HG03139 (cell line): ENCODE data around the gene FNDC10.

ENCODE experiments used
- ATAC-seq: cut with Tn5 transposase; IDR thresholded peaks from one replicate; pipeline ENCODE4 v1.9.1; 2021; ENCODE audit not compliant: unreplicated experiment

FNDC10 gene

DNA sequence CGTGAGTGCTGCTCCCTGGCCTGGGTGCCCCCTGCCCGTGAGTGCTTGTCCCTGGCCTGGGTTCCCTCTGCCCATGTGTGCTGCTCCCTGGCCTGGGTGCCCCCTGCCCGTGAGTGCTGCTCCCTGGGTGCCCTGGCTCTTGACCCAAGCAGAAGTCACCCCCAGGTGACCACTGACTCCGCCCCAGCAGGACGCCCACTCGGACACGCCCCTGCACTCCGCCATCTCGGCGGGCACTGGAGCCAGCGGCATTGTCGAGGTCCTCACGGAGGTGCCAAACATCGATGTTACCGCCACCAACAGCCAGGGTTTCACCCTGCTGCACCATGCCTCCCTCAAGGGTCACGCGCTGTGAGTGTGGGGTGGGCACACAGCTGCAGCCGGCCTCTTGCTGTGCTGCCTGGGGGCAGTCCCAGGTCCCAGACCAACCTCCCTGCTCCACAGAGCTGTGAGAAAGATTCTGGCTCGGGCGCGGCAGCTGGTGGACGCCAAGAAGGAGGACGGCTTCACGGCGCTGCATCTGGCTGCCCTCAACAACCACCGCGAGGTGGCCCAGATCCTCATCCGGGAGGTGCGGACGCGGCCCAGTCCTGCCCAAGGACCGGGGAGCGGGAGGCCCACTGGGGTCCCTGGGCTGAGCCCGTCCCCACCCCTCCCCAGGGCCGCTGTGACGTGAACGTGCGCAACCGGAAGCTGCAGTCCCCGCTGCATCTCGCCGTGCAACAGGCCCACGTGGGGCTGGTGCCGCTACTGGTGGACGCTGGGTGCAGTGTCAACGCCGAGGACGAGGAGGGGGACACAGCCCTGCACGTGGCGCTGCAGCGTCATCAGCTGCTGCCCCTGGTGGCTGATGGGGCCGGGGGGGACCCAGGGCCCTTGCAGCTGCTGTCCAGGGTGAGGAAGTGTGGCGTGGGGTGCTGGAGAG lies 28.2 kb upstream of the FNDC10 start:
- ATAC-seq = no peak

DNA sequence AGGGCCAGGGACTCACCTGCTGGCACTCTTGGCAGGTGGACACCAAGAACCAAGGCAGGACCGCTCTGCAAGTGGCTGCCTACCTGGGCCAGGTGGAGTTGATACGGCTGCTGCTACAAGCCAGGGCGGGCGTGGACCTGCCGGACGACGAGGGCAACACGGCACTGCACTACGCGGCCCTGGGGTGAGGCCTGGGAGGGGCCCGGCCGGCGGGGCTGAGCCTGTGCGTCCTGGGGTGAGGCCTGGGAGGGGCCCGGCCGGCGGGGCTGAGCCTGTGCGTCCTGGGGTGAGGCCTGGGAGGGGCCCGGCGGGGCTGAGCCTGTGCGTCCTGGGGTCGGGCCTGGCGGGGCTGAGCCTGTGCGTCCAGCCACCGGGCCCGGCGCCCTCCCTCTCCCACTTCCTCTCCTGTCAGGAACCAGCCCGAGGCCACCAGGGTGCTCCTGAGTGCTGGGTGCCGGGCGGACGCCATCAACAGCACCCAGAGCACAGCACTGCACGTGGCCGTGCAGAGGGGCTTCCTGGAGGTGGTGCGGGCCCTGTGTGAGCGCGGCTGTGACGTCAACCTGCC lies 27.4 kb upstream of the FNDC10 start:
- no peak for ATAC-seq

DNA sequence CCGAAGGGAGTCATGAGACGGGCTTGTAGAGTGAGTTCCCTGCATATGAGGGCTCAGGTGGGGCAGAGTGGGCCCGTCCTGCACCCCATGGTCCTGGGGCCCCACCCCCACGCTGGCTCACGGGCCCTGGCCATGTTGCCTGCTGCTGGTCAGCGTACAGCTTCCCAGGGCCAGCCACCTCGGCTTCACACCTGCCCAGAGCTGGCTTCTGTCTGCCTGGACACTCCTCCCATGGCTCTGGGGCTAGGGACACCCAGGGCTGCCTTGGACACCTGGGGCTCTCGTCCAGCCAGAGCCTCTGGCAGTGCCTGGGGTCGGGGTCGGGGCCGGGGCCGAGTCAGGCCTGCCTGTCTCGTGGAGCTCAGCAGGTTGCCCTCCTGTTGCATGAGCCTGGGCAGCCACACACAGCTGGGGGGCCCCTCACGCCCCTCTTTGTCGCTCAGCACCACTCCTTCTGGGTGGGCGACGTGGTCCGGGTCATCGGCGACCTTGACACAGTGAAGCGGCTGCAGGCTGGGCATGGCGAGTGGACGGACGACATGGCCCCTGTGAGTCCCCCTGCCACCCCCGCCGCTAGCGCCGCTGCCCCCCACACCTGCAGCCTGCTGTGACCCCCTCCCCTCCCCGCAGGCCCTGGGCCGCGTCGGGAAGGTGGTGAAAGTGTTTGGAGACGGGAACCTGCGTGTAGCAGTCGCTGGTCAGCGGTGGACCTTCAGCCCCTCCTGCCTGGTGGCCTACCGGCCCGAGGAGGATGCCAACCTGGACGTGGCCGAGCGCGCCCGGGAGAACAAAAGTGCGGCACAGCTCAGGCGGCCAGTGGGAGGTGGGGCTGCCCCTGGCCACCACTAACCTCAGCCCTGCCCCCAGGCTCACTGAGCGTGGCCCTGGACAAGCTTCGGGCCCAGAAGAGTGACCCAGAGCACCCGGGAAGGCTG lies 26.5 kb upstream of the FNDC10 start:
- no peak for ATAC-seq

DNA sequence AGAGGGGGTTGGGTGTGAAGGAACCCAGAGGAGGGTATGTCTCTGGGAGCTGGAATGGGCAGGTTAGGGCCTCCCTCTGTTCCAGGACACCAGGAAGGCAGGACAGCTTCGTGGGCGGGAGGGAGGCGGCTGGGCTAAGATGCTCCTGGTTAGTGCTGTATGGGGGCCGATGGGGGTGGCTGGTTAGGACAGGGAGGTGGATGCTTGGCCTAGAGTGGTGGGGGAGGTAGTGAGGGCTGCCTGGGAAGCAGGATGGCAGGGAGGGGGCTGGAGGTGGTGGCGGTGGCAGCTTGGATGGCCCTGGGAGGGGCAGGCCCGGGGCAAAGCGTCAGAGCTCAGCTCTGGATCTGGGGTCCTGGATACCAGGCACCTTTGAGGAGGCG lies 25.9 kb upstream of the FNDC10 start:
- ATAC-seq = no peak

DNA sequence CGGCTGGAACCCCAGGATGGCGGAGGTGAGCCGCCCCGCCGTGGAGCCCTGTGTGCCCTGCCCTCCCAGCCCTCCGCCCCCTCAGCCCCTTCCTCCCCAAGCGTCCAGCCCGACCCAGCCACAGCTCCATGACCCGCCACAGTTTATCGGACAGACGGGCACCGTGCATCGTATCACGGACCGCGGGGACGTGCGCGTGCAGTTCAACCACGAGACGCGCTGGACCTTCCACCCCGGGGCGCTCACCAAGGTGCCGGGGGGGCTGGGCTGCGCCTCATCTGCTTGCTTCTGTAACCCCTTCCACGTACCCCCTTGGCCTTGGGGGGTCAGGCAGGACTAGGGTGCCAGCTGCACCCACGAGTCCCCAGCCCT lies 25.5 kb upstream of the FNDC10 start:
- ATAC-seq = no peak

DNA sequence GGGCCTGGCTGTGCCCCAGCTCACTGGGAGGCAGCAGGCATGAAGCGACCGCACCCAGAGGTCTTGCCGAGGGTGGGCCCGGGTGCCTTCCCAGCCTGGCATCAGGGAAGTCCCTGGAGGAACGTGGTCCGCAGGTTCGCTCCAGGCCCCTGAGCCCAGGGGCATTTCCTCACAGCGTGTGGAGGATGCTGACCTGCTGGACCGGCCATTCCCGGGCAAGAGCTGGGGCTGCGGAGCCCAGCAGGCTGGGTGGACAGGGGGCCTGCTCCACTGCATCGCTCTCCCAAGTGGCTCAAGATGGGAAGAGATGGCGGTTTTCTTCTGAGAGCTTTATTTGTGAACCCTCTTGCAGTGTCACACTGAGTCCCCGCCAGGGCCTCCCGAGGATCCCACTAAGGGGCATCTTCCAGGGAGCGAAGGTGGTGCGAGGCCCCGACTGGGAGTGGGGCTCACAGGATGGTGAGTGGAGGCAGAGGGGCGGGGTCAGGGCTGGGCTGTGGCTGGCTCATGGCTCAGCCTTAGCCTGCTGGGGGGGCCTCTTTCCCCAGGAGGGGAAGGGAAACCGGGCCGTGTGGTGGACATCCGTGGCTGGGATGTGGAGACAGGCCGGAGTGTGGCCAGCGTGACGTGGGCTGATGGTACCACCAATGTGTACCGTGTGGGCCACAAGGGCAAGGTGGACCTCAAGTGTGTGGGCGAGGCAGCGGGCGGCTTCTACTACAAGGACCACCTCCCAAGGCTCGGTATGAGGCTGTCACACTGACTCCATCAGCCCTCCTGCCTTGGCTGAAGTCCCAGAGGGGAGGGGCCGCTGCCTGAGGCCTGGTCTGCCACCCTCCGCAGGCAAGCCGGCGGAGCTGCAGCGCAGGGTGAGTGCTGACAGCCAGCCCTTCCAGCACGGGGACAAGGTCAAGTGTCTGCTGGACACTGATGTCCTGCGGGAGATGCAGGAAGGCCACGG lies 24.8 kb upstream of the FNDC10 start:
- no peak for ATAC-seq

DNA sequence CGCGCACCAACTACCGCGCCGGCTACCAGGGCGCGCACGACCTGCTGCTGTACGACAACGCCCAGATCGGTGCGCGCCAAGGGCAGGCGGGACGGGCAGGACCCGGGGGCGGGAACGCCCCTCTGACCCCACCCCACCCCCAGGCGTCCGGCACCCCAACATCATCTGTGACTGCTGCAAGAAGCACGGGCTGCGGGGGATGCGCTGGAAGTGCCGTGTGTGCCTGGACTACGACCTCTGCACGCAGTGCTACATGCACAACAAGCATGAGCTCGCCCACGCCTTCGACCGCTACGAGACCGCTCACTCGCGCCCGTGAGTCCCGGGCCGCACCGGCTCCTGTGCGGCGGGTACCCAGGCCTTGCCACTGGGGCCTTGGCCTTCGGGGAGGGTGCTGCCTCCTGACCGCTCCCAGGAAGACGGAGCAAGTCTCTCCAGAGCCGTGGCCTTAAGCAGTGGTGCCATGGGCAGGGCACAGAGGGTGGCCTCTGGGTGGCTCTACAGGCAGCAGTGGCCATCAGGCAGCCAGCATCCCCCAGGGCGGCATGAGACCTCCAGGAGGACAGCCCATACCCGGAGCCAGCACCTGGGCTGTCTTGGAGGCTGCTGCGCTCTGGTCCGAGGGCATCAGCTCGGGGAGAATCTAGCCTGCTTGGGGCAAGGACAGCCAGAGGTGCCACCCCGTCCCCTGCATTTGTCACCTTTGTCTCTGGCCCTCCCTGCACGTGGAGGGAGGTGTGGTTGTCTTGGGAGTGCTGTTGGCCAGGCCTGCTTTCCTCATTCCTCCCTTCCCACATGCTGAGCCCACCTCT lies 23.9 kb upstream of the FNDC10 start:
- ATAC-seq = no peak

DNA sequence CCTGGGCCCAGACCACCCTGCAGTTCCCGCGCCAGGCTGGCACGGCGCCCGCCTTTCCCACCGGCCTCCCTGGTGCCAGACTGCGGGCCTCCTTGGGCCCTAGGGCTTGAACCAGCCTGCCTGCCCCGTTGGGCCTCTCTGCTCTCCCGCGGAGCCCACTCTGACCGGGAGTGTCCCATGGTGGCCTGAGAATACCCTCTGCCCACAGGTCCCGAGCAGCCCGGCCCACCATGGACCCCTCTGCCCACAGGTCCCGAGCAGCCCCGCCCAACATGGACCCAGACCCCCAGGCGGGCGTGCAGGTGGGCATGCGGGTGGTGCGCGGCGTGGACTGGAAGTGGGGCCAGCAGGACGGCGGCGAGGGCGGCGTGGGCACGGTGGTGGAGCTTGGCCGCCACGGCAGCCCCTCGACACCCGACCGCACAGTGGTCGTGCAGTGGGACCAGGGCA lies 23.3 kb upstream of the FNDC10 start:
- ATAC-seq = no peak

DNA sequence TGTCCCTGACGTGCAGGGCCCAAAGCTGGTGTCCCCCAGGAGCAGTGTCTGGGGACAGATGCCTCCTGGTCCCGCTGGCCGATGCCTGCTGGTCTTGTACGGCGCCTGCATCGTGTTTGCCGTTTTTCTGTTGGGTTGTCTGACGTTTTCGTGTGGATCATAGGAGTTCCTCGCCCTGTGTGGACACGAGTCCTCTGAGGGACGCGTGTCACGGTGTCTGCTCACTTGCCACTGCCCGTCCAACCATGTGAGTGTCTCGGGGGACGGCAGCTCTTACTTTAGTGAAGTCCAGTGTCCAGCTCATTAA lies 22.8 kb upstream of the FNDC10 start:
- no peak for ATAC-seq

DNA sequence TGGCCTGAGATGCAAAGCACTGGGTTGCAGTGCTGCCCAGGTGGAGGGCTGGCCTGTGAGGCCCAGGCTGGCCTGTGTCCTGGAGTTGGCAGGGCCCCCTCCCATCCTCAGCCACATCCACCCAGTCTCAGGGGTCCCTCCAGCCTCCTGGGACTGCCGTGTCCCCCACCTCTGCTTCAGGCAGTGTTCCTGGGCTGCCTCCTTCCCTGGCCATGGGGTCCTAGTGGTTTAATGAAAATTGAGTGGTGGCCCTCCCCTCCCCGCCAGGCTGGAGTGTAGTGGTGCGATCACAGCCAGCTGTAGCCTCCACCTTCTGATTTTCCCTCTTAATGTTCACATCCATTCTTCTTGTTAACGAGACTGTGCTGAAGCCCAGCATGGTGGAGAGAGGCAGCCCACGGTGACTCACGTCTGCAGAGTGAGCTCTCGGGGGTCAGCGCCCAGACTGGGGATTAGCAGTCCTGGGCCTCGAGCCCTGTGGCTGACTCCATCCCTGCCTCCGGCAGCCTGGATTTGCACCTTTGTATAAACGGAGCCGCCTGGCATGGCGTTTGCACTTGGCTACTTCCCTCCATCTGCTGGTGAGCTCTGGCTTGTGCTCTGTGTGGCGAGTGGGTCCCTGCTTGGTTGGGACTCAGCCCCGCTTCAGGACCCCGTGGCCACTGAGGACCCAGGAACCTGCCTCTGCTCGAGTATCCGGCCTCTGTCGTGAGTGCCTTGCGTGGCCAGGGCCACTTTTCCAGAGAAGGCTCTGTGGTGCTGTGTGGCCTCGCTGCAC lies 22.3 kb upstream of the FNDC10 start:
- no peak for ATAC-seq

DNA sequence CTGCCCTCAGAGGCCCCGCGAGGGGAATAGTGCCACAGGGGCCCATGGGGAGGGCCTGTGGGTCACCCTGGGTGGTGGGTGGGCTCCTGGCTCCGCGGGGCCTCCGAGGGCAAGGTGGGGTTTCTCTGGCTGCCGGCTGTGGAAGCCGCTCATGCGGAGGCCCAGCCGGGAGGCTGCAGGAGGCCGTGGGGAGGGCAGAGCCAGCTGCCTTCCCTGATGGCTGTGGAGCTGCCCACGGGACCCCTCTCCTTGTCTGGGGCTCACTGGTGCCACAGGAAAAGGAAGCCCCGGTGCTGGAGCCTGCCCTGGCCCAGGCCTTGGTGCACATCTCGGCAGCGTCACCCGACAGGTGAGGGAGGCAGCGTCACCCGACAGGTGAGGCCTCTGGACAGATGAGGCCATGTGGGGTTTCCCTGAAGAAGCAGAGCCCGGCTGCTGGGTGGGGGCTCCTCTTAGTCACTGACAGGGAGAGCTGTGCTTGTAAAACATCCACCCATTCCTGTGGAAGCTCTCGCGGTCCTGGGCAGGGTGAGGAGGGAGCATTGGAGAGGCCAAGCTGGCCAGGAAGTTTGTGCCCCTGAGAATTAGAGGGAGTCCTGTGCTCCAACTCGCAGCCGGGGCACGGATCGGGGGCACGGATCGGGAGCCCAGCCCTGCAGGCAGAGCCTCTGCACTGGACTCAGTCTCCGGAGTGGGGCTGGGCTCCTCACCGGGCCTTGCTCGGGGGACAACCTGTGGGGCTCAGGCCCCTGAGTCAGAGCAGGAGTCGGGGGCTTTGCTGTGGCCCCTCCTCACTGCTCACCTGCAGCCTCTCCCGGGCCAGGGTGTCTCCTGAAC lies 21.5 kb upstream of the FNDC10 start:
- ATAC-seq = no peak

DNA sequence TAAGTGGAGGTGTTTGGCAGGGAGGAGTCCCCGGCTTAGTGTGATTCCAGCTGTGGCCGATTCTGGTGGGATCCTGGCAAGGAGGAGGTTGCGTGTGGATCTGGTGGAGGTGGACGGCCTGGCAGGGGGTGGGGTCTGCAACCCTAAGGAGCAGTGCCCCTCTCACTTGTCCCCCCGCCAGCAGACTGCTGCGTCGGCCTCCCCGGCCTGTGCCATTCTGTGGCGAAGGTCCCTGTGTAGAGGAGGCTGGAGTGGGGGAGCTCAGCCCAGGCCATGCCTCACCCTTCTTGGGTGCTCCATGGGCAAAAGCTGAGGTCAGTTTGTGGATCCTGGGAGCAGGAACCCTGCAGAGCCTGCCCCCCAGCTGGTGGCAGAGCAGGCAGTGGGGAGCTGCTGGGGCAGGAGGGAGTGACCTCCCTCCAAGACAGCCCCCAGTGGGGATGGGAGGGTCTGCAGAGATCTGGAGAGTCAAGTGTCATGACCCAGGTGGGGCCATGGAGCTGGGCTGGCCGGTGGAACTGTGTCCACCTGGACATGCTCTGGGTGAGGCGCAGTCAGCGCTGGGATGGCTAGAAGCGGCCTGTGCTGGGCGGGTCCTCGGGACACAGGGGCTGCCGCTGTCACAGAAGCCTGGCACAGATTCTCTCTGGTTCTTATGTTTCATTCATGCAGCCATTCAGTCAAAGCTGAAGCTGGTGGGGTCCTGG lies 20.7 kb upstream of the FNDC10 start:
- ATAC-seq = no peak

DNA sequence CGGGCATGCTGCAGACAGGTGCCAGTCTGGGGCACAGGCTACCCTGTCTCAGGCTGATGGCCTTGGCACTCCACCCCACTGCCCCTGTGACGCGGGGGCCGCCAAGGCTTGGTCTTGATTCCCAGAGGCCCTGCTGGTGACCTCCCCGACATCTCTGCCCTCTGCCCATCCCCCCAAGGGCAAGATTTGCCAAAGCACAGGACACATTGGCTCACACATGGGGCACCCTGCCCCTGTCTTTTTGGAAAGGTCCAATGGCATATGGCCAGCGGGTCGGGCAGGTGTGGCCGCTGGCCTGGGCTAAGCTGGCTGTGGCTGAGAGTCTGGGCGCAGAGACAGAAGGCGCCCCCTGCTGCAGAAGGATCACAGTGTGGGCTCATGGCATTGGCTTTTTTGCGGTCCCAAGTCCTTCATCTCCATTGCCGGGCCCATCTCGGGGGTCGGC lies 20.0 kb upstream of the FNDC10 start:
- no peak for ATAC-seq

DNA sequence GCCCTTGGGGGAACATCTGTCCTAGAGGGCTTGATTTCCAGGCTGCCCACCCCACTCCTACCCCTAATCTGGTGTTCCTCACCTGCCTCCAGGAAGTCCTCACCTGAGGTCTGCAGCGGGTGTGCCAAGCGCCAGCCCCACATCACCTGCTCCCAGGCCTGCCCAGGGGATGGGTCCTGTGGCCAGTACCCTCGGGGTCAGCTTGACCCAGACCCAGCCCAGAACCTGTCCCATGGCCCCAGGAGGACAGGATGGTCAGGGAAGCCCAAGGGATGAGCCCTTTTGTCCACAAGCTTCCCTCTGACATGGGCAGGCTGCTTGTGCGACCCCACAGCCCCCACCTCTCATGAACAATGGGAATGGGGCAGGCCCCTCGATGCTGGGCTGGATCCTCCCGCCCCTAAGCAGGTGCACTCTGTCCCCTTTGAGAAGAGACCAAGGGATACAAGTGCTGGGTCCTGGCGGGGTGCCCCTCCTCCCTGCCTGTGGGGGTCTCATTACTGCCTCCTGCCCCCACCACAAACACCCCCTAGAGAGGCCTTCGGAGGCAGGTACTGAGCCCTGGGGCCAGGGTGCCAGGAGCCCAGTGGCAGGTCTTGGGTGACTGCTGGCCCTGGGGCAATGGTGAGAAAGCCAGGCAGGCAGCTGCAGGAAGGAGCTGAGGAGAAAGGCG lies 18.6 kb upstream of the FNDC10 start:
- ATAC-seq = no peak

DNA sequence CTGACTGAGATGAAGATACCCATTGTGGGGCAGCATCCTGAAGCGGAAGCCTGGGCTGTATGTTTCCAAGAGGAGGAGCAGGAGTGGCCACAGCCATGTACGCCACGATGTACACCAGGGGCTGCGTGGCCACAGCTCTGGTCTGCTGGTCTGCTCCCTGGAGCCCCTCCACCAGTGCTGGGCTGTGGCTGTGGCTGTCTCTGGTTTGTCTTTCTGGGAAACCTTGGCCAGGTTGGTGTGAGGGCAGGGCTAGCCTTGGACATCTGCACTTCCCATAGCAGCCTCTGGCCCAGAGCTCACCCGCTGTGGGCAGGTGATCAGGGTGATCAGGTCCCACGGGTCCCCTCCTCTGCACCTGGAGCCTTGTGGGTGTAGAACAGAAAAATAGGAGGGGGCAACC lies 18.0 kb upstream of the FNDC10 start:
- ATAC-seq = no peak

DNA sequence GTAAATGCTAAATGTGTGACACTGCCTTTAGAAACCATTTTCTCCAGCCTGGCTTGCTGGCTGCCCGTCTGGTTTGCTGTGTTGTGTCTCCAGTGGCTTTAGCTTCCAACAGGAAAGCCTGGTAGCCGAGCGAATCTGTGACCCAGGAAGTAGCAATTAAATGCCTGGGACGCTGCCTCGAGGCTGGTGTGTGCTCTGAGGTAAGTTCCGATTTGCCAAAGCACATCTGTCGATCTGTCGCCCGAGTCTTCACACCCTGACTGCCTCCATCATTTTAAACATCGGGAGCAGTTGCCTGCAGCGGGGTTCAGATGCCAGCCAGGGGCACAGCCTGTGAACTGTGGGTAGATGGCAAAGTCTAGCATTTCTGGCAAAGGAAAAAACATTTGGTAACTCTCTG lies 17.6 kb upstream of the FNDC10 start:
- no peak for ATAC-seq

DNA sequence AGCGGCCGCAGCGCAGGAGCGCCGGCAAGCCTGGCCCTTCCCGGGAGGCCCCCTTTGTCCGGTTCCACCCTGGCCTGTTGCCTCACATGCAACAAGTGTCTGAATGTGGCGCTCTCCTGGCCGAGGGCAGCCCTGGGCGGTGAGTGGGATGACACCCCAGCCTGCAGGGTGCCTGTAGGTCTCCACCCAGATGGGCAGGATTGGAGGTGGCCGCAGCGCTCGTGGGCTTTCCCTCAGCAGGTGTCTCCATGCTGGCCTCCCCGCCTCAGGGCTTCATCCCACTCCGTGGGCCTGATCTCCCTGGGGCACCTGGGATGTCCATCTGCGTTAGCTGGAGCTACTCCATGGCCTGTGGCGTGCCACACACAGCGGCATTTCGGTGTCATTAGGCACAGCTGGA lies 16.9 kb upstream of the FNDC10 start:
- no peak for ATAC-seq
